ENCODE results near the gene TGFB1I1. TPM values are rescaled to one million over a fixed set of nuclear protein-coding genes. Genes with fewer than 3 reads are reported as not detected.

Gene TGFB1I1
- total and polyA plus RNA-seq, 2 of the 13 experiments (the other 11 are each of a cell fraction or from before 2014, with no cell fraction given) = 0.80 to 2.9 TPM

- TF ChIP-seq FOXC1 (CRISPR knock-in tag; IDR thresholded peaks at IDR 0.05; ENCODE audit: borderline replicate concordance) (0 out of 2 replicates have a peak, but pooled peaks have one; percentile 38), ZNF431 (CRISPR knock-in tag; IDR thresholded peaks at IDR 0.05; ENCODE audit: borderline replicate concordance, low read depth) (peak; percentile 25; the same call in 1 of the 2 replicates), ZNF230 (CRISPR knock-in tag; IDR thresholded peaks at IDR 0.05) (0 out of 2 replicates have a peak, but pooled peaks have one; percentile 5)
- TF ChIP-seq, protein P1, sequence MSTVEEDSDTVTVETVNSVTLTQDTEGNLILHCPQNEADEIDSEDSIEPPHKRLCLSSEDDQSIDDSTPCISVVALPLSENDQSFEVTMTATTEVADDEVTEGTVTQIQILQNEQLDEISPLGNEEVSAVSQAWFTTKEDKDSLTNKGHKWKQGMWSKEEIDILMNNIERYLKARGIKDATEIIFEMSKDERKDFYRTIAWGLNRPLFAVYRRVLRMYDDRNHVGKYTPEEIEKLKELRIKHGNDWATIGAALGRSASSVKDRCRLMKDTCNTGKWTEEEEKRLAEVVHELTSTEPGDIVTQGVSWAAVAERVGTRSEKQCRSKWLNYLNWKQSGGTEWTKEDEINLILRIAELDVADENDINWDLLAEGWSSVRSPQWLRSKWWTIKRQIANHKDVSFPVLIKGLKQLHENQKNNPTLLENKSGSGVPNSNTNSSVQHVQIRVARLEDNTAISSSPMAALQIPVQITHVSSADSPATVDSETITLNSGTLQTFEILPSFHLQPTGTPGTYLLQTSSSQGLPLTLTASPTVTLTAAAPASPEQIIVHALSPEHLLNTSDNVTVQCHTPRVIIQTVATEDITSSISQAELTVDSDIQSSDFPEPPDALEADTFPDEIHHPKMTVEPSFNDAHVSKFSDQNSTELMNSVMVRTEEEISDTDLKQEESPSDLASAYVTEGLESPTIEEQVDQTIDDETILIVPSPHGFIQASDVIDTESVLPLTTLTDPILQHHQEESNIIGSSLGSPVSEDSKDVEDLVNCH (CRISPR knock-in tag; IDR thresholded peaks at IDR 0.05) = peak; percentile 1; the same call in 1 of the 2 replicates
- TF ChIP-seq, protein P2, sequence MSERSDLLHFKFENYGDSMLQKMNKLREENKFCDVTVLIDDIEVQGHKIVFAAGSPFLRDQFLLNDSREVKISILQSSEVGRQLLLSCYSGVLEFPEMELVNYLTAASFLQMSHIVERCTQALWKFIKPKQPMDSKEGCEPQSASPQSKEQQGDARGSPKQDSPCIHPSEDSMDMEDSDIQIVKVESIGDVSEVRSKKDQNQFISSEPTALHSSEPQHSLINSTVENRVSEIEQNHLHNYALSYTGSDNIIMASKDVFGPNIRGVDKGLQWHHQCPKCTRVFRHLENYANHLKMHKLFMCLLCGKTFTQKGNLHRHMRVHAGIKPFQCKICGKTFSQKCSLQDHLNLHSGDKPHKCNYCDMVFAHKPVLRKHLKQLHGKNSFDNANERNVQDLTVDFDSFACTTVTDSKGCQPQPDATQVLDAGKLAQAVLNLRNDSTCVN (CRISPR knock-in tag; IDR thresholded peaks at IDR 0.05; ENCODE audit: borderline replicate concordance) = no peak
Observed at GRCh38 chr16:31456988-31457360, 15.0 kb upstream of the TGFB1I1 start (continued).

DNA sequence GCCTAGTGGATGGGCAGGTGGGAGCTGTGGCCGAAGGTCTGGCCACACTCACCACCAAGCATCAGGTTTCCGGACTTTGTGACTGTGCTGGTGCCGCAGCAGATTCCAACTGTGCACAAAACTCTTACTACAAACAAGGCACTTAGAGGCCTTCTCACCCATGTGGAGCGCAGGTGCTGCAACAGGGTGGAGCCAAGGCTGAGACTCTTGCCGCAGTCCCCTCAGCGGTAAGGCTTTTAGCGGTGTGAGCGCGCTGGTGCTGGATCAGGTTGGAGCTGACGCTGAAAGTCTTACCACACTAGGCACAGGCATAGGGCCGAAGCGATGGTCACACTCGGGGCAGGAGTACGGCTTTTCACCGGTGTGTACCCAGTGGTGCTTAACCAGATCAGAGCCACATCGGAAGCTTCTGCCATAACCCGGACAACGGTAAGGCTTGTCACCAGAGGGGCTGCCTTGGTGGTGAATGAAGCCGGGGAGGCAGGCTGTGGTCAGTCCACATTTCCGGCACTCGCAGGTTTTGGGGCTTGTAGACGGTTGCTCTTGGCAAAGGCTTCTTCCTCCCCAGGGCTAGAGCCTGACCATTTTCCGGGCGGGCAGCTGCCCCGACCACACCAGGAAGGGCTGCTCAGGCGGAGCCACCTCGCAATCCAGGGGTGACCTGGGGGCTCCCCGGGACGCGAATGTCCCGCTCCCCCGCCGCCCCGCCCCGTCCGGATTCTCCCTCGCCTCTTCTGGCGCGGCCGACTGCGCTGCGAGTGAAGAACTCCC, 13.7 kb upstream of the TGFB1I1 start:
- under 1% methylated on average over 28 of the region's 42 CpGs for WGBS (ENCODE audit: low lambda C conversion rate)
- DNase-seq (ENCODE audit: low spot score) (peak; percentile 95), ATAC-seq (peak; percentile 77), FAIRE-seq (peak; percentile 86)
- Histone ChIP-seq H3K79me2 (ENCODE audit: insufficient read depth, low read length) (peaks cover 38% of the 10 kb centered on the region), H3K9ac (ENCODE audit: insufficient read depth, low read depth, low read length) (peak overlapping the region; percentile 97), H3K27ac (ENCODE audit: extremely low read length, insufficient read depth, low read length) (peak overlapping the region; percentile 95), H3K4me1 (ENCODE audit: insufficient read depth, low read length) (peaks cover 57% of the 10 kb centered on the region), H3K9me3 (ENCODE audit: low read length) (no peaks in the 10 kb centered on the region), H3K36me3 (replicated peaks in 1 of 2; ENCODE audit: control insufficient read depth in 1 of 2, insufficient read depth in 2 of 2, low read length in 2 of 2) (peaks cover 16 to 22% of the 10 kb centered on the region in 2 experiments), H2AFZ (ENCODE audit: low read length) (no peak overlapping the region), H3K4me2 (ENCODE audit: low read depth, low read length) (peak overlapping the region; percentile 99), H3K4me3 (replicated peaks in 1 of 3; ENCODE audit: insufficient read depth in 1 of 3, low read depth in 2 of 3, low read length in 3 of 3) (peak overlapping the region; percentile 71 to 98 (median 83)), H3K27me3 (ENCODE audit: control insufficient read depth in 1 of 2, insufficient read depth in 2 of 2, low read length in 2 of 2) (no peaks in the 10 kb centered on the region; a peak in 1 of 5 replicates), H4K20me1 (ENCODE audit: insufficient read depth, low read length) (peaks cover 49% of the 10 kb centered on the region)
- ChIA-PET POLR2A (interaction anchor here (0.7 to 8.3 kb wide), 29 partner anchors 10 to 473 kb away, joined by 3 to 110 read pairs (median 5); partner anchors contain the start of genes FUS, HSD3B7, KAT8 and RUSF1), CTCF (ENCODE audit: low intra/inter-chr PET ratio, low total read pairs) (interaction anchor here (0.7 kb wide), 3 partner anchors 16 to 20 kb away, joined by 3 to 4 read pairs (median 3); partner anchors contain the start of gene ZNF843)
- no TSS peak for BruUV-seq (replicated peaks)
- in situ Hi-C loops (cut with HindIII; ENCODE audit: extremely low pct_ligation_motif_present, low pct_unique_long_range_greater_than_20kb) = loop anchor here (5.0 to 10.0 kb wide), 3 partner anchors 244 to 466 kb away; partner anchors contain the start of gene ZNF267
- intact Hi-C loops (cut with micrococcal nuclease; ENCODE audit: unreplicated experiment) = loop anchor here (2.0 to 5.0 kb wide), 2 partner anchors 51 to 414 kb away; partner anchors contain the start of genes RUSF1 and ZNF267
- TF ChIP-seq PRDM4 (CRISPR knock-in tag; IDR thresholded peaks at IDR 0.05; ENCODE audit: borderline replicate concordance) (0 out of 2 replicates have a peak, but pooled peaks have one; percentile 20), ONECUT2 (CRISPR knock-in tag; IDR thresholded peaks at IDR 0.05) (no peak; the same call in 1 of the 2 replicates), ZNF605 (CRISPR knock-in tag; IDR thresholded peaks at IDR 0.05) (peak; percentile 95)
